ENCODE results near the gene CDCA3.

The CDCA3 gene

DNA sequence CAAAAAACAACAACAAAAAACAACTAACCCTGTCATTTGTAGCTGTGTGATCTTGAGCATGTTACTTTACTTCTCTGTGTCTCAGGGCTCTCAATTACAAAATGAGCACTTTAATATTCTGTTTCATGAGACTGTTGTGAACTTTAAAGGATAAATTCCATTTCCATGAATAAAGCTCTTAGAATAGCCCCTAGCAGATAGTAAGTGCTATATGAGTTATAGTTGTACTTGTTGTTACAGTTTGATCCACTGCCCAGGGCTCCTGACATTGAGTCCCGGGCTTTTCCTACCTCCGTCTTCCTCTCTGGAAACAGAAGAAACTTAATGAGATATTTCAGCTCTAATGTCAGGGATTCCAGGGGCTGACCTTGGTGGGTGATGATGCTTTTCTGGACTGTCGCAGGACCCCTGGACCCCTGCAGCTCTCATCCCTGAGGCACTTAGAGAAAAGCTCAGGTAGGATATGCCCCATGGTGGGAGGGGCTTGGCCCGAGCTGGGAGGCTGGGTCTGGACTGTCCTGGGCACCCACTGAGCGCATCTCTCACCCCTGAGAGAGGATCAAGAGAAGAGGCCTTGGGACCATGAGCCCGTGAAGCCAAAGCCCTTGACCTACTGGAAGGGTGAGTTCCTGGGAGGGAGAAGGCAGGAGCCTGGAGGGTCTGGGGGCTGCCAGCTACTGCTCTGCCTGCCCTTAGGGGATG, 17.7 kb downstream of the CDCA3 start:
- in situ Hi-C loops (cut with MboI; ENCODE audit: low sequenced_read_pairs): no loop called here

DNA sequence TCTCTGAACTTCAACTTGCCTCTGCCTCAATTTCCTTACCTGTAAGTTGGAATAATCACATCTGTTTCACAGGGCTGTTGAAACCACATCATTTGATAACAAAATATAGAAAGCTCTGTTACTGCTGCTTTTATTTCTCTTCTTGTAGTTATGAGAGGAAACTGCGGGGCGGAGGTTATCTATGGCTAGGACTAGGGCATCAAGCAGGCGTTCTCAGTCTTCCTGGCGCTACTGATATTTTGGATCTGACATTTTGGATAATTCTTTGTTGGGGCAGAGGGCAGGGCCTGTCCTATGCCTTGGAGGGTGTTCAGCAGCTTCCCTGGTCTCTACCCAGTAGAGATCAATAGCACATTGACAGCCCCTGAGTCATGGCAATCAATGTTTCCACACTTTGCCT, 19.0 kb downstream of the CDCA3 start:
- in situ Hi-C loops (cut with MboI; ENCODE audit: low sequenced_read_pairs): no loop called here

DNA sequence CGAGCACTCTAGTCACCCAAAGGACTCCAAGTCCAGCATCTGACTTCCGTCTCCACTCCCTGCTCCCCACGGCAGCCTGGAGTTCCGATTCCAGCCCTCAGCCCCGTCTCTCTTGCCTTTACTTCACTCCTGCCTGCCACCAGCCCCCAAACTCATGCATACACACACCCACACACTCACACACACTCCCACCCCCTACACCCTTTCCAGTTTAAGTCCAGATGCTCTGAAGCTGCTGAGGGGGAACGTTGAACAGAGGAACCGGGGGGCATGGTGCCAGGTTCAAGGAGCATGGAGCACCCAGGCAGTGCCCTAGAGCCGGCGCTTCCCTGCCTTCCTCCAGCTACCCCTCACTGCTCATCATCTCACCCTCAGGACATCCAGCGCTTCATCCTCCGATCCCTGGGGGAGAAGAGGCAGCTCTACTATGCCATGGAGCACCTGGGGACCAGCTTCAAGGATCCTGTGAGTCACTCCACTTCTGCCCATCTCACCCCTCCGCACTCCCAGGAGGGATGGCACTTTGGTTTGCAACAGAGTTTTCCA, 19.6 kb downstream of the CDCA3 start:
- in situ Hi-C loops (cut with MboI; ENCODE audit: low sequenced_read_pairs): no loop called here

DNA sequence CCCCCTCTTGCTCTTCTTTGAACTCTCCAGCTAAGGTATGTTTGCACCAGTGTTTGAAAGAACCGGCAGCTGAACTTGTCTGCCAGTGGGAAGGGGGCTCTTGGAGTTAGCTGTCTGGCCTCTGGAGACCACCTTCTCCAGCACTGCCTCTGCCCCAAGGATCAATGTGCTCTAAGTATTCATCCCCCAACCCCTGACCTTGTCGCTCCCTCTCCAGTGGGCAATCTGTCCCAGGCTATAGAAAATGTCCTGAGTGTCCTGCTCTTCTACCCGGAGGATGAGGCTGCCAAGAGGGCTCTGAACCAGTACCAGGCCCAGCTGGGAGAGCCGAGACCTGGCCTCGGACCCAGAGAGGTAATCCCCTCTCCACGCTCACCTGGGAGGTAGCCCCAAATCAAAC, 20.1 kb downstream of the CDCA3 start:
- in situ Hi-C loops (cut with MboI; ENCODE audit: low sequenced_read_pairs): no loop called here

DNA sequence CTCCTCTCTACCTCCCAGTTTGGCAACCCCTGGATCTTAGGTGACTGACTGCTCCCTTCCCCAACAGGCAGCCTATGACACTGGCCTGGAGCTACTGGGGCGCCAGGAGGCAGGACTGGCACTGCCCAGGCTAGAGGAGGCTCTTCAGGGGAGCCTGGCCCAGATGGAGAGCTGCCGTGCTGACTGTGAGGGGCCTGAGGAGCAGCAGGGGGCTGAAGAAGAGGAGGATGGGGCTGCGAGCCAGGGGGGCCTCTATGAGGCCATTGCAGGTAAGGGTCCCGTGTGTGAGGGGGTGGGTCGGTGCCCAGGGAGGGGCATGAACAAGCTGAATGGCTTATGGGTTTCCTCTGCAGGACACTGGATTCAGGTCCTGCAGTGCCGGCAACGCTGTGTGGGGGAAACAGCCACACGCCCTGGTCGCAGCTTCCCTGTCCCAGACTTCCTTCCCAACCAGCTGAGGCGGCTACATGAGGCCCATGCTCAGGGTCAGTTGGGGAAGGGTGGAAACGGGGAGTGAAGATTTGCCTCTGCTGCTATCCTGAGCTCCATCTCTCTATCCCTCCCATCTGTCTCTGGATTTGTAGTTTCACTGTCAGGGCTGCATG, 20.7 kb downstream of the CDCA3 start:
- in situ Hi-C loops (cut with MboI; ENCODE audit: low sequenced_read_pairs): no loop called here

DNA sequence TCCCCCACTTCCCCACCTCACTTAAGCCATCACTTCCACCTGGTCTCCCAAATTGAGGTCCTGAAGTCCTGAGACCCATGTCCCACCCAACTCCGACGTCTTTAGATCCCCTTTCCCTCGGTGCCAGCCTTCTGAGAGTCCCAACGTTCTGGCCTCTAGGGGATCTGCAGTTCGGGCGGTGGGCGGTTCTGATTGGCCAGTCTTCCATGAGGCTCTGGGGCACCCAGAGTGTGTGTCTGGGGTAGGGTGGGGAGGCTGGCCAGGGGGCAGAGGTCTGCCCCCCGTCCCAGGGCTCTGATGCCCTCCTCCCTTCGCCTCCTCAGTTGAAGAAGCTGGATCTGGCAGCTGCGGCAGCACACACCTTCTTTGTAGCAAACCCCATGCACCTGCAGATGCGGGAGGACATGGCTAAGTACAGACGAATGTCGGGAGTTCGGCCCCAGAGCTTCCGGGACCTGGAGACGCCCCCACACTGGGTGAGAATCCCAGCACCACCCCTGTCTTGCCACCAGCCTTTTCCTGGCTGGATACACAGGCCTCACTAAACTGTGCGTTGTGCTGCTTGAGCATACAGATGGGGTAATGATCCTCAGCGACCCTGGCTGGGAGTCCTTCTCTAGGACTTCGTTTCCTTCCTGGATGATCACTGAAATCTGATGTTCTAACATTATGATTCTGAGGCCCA, 21.4 kb downstream of the CDCA3 start:
- in situ Hi-C loops (cut with MboI; ENCODE audit: low sequenced_read_pairs): loop anchor here (5.0 kb wide), 1 partner anchor 77 kb away; the partner anchor contains the start of gene MLF2

DNA sequence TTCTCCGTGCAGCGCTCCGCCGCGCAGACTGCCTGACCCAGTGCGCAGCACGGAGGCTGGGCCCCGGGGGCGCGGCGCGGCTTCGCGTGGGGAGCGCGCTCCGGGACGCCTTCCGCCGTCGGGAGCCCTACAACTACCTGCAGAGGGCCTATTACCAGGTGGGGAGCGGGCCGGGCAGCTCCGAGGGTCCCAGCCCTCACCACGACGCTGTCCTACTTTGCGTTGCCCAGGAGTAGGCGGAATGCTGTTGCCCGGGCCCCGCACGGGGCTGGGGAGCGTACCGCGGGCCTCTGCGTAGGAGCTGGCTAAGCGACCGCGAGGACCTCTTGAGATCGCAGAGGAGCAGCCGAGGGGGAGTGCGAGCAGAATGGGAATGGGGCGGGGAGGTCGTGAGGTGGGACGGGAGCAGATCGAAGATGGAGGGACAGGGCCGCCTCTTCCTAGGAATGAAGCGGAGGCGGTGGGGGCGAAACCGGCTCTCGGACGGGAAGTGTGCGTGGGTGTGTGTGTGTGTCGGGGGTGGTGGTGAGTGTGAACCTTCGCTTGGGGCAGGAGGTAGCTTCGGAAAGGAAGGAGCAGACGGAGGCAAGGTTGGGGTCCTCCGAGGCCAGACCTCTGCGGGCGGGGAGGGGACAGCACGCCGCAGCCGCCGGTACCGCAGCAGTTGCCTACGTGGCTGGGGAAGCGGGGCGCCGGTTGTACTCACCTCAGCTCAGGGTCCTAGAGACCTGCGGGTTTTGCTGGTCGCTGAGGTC, 22.1 kb downstream of the CDCA3 start:
- in situ Hi-C loops (cut with MboI; ENCODE audit: low sequenced_read_pairs): loop anchor here (5.0 kb wide), 1 partner anchor 77 kb away; the partner anchor contains the start of gene MLF2

DNA sequence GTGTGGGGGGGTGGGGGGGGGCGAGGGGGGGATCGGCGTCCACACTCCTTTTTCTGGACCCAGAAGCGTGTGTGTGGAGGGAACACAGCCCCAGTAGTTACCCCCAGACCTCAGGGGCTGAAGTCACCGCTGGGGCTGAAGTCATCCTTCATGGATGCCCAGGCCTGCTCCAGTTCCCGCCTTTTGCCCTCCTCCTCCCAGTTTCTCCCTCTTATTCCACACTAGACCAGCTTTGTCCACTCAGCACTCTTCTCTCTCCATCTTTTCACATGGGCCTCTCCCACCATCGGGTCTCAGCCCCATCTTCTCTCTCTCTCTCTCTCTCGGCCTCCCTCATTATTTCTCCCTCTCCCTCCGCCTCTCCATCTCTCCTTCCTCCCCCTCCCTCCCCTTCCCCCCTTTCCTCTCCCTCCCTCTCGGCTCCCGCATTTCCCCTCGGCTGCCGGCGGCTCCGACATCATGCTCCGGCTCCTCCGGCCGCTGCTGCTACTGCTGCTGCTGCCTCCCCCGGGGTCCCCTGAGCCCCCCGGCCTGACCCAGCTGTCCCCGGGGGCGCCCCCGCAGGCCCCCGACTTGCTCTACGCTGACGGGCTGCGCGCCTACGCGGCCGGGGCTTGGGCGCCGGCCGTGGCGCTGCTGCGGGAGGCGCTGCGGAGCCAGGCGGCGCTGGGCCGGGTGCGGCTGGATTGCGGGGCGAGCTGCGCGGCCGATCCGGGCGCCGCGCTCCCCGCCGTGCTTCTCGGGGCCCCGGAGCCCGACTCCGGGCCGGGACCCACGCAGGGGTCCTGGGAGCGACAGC, 22.9 kb downstream of the CDCA3 start, which contains the start of gene P3H3:
Gene P3H3, plus strand, starts transcription at position 426 of the 799 bp plus-strand sequence. Its CDS starts 34 bp downstream, at position 460.
- in situ Hi-C loops (cut with MboI; ENCODE audit: low sequenced_read_pairs): loop anchor here (5.0 kb wide), 1 partner anchor 76 kb away; the partner anchor contains the start of gene MLF2

DNA sequence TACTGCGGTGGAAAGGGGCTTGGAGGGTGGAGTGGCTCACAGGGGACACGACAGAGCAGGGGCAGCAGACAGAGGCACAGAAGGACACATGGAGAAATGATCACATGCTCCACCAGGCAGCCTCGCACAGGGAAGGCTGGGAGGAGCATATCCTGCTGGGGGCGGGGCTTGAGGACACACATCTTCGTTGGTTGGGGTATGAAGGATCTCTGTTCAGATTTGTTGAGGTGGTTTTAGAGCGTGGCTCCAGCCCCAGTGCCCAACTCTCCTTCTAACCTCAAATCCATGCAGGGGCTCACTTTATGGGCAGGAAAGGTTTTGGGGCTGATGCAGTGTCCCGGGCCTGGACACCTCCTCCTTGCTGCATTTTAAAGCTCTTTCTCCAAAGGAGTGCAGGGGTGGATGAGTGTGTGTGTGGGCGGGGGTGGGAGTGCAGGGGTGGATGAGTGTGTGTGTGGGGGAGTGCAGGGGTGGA, 23.6 kb downstream of the CDCA3 start:
- in situ Hi-C loops (cut with MboI; ENCODE audit: low sequenced_read_pairs): loop anchor here (5.0 kb wide), 1 partner anchor 75 kb away; the partner anchor contains the start of gene MLF2

DNA sequence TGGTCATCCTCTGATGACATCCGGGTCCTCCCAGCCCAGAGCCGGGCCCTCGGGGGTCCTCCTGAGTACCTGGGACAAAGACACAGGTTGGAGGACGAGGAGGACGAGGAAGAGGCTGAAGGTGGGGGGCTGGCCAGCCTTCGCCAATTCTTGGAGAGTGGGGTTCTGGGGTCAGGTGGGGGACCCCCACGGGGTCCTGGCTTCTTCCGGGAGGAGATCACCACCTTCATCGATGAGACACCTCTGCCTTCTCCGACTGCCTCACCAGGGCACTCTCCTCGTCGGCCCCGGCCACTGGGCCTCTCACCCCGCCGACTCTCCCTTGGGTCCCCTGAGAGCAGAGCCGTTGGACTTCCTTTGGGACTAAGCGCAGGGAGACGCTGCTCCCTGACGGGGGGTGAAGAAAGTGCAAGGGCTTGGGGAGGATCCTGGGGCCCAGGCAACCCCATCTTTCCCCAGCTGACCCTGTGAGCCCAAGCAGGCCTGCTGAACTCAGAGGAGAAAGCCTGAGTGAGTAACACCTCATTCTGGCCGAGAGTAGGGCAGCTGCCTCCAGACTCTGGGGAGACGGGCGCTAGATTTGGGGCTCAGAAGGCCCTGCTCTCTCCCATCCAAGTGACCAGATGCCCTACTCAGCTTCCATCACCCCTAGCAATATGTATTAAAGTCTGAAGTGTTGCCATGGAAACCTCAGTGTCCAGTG, 24.2 kb downstream of the CDCA3 start:
- in situ Hi-C loops (cut with MboI; ENCODE audit: low sequenced_read_pairs): loop anchor here (5.0 kb wide), 1 partner anchor 75 kb away; the partner anchor contains the start of gene MLF2

DNA sequence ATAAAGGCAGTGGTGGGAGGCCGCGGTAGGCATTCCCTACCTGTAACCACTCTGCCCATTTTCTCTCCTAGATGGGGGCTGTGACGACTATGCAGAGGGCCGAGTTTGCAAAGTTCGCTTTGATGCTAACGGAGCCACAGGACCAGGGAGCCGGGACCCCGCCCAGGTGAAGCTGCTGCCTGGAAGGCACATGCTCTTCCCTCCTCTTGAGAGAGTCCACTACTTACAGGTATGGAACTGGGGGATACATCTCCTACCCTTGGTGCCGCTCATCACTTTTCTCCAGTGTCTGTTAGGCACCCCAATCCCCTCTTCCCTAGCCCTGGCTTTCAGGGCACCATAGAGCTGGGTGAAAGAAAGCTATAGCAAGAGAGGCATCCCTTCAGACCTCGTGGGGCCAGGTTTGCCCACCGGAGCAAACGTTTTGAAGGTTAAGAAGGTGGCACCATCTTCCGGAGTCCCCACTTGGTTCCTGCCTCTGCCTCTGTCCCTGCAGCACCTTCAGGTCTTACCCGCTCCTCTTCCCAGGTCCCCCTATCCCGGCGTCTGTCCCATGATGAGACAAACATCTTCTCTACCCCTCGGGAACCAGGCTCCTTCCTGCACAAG, 24.9 kb downstream of the CDCA3 start:
- in situ Hi-C loops (cut with MboI; ENCODE audit: low sequenced_read_pairs): loop anchor here (5.0 kb wide), 1 partner anchor 74 kb away; the partner anchor contains the start of gene MLF2

DNA sequence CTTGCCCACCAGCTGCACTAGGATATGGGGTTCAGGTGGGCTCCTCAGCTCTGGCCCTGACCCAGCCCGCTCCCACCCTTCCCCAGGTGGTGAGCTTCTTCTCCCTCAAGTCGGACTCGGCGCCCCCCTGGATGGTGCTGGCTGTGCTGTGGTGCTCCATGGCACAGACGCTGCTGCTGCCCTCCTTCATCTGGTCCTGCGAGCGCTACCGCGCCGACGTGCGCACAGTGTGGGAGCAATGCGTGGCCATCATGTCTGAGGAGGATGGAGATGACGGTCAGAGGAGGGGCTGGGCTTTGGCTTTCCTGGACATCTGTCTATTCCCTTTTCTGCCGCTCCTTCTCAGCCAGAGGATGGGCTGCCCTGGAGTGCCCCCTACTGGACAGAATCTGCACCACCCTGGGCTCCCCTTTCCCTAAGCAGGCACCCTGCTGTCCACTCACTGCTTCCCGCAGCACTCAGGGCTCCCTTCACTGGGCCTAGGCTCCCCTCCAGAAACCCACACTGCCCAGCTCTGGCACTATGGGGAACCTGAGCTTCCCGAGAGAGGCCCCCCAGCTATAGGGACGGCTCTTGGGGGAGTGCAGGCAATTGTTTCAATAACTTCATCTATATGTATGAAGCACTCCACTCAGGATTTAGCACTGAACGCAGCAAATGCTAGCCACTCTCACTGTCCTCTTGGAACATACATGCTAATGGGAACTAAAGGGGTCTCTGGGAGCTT, 25.5 kb downstream of the CDCA3 start:
- in situ Hi-C loops (cut with MboI; ENCODE audit: low sequenced_read_pairs): loop anchor here (5.0 kb wide), 1 partner anchor 73 kb away; the partner anchor contains the start of gene MLF2

DNA sequence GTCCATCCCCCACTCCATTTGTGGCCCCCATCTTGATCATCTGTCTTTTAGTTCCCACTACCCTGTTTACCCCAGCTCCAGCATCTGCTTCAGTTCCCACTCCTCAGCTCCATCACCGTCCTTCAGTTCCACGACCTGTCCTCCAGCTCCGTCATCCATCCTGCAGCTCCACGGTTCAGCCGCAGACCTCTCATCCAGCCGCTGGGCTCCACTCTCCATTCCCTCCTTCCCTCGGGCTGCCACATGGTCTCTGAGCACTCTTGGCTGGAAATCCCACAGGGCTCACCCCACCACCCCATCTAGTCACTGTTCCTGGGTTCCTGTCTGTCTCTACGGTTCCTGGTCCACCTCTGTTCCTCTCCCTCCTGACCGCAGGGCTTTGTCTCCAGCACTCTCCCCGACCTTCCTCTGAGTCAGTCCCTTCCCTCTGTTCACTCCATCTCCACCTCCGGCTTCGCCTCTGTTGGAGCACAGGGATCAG, 26.1 kb downstream of the CDCA3 start:
- in situ Hi-C loops (cut with MboI; ENCODE audit: low sequenced_read_pairs): loop anchor here (5.0 kb wide), 1 partner anchor 73 kb away; the partner anchor contains the start of gene MLF2

DNA sequence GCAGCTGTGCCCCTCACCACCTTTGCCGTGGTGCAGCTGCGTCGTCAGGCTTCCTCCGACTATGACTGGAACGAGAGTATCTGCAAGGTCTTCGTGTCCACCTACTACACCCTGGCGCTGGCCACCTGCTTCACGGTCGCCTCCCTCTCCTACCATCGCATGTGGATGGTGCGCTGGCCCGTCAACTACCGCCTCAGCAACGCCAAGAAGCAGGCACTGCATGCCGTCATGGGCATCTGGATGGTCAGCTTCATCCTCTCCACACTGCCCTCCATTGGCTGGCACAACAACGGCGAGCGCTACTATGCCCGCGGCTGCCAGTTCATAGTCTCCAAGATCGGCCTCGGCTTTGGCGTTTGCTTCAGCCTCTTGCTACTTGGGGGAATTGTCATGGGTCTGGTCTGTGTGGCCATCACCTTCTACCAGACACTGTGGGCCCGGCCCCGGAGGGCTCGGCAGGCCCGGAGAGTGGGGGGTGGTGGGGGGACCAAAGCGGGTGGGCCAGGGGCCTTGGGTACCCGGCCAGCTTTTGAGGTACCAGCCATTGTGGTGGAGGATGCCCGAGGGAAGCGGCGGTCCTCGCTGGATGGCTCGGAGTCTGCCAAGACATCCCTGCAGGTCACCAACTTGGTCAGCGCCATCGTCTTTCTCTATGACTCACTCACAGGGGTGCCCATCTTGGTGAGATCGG, 26.9 kb downstream of the CDCA3 start:
- in situ Hi-C loops (cut with MboI; ENCODE audit: low sequenced_read_pairs): no loop called here

DNA sequence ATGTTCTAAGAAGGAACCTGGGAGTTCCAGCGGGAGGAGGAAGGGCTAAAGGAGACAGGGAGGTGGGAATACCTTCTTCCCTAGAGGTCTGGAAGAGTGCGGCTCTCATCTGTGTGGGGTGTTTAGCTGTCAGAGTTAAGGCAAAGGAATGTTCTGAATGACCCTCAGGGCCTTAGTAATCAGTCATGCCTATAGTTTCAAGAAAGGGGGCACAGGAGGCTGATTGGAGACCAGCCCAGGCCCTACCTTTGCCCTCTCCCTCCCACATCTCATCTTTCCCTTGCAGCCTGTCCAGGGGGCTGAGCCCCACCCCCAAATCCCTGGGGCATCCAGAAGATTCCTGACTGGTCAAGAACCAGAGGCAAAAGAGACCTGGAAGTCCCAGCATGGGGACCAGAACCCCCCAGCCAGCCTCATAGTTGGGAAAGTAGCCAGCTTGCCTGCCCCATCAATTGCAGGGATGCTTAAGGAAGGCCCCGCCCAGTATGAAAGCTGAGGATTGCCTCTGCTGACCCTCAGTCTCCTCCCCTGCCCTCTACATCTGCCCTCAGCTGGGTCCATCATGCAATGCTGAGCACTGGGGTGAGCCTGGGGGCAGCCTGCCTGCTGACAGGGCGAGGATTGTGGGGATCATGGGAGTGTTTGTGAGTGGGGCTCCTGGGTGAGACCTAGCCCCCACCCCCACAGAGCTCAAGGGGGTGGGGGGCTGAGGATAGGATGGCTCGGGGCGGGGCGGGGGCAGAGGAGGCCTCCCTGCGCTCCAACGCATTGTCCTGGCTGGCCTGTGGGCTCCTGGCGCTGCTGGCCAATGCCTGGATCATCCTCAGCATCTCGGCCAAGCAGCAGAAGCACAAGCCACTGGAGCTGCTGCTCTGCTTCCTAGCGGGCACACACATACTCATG, 27.7 kb downstream of the CDCA3 start:
- in situ Hi-C loops (cut with MboI; ENCODE audit: low sequenced_read_pairs): no loop called here
